Measurements from ENCODE around the gene TOMM5. TPM values are rescaled to one million over a fixed set of nuclear protein-coding genes. Genes with fewer than 3 reads are reported as not detected.

TOMM5 gene
- total RNA-seq, result 49.0 TPM

DNA sequence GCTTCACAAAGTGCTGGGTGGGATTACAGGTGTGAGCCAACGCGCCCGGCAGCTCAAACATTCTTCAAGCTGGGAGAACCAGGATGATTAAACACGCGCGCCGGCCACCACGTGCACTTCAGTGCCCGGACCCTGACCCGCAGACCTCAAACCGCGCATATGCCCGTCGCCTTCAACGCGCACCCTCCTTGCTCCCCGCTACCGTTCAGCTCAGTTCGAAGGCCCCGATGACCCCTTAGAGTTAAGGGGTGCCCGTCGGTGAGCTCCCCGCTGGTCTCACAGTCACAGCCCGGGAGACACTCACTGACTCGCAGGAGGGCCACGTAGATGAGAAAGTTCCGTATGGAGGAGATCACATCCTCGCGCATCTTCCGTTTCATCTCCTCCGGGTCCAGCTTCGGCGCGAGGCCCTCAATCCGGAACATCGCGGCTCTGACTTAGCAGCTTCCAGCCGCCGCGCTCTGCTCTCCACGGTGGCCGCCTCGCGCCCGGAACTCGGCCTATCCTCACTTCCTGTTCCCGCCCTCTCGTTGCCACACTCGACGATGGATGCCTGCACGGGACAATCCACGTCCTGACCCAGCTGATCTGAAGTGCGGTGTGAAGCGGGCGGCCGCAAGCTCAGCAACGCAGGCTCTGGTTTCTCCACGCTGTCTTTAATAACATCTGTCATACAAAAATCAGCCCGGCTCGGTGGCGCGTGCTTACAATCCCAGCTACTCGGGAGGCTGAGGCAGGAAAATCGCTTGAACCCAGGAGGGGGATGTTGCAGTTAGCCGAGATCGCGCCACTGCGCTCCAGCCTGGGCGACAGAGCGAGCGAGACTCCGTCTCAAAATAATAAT is at the start of gene TOMM5:
Gene TOMM5, minus strand, starts transcription at position 490 of the 844 bp plus-strand sequence. Its CDS starts 65 bp downstream, at position 425.
- DNase-seq (ENCODE audit: low read depth in 2 of 3, low spot score in 2 of 3), result peak; percentile 78 to 95 (median 93)

- no peak for DNase-seq (ENCODE audit: low read depth in 2 of 3, low spot score in 2 of 3)
These were observed 48.9 kb upstream of the TOMM5 start for GRCh38 chr9:37641331-37641730.

- no peak for DNase-seq (ENCODE audit: low read depth in 2 of 3, low spot score in 2 of 3)
These were observed 47.8 kb upstream of the TOMM5 start for GRCh38 chr9:37640246-37640645.

GRCh38 chr9:37639841-37640240 is 47.4 kb upstream of the TOMM5 start:
- DNase-seq (ENCODE audit: low read depth in 2 of 3, low spot score in 2 of 3), result no peak

- DNase-seq (ENCODE audit: low read depth in 2 of 3, low spot score in 2 of 3), result no peak
These were observed 46.8 kb upstream of the TOMM5 start for GRCh38 chr9:37639109-37639762.

- DNase-seq (ENCODE audit: low read depth in 2 of 3, low spot score in 2 of 3), result no peak
These were observed 44.4 kb upstream of the TOMM5 start for GRCh38 chr9:37636511-37637448.

DNA sequence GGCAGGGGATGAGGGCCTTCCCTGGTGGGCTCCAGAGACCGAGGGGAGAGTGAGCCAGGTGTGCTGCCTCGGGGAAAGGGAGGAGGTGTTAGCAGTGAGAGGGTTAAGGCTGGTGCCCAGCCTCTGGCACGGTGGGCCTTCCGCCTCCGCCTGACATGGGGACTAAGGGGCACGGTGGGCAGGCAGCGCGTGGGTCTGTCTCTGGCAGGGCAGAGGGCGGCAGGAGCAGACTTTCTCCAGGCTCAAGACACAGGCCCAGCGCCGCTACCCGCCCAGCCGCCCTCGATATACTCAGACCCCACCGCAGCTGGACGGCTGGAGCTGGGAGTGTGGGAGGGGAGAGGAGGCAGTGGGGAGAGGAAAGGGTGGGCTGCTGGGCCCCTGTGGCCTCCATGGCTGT is 43.4 kb upstream of the TOMM5 start:
- no peak for DNase-seq (ENCODE audit: low read depth in 2 of 3, low spot score in 2 of 3)

DNA sequence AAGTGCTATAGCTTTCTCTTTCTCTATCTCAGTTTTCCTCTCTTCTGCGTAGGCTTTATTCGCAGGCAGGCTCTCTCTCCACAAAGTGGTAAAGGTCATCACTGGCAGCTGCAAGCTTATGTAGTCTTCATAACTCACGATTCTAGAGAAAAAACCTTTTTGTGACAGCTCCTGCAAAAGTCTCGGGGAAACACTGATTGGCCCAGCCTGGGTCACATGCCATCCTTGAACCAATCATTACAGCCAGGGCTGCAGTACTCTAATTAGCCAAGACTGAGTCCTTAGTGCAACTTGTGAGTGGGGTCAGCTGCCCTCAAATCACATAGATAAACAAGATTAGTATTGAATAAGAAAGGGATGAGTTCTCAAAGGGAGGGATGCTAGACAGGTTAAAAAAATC is 40.1 kb upstream of the TOMM5 start:
- no peak for DNase-seq (ENCODE audit: low read depth in 2 of 3, low spot score in 2 of 3)

DNA sequence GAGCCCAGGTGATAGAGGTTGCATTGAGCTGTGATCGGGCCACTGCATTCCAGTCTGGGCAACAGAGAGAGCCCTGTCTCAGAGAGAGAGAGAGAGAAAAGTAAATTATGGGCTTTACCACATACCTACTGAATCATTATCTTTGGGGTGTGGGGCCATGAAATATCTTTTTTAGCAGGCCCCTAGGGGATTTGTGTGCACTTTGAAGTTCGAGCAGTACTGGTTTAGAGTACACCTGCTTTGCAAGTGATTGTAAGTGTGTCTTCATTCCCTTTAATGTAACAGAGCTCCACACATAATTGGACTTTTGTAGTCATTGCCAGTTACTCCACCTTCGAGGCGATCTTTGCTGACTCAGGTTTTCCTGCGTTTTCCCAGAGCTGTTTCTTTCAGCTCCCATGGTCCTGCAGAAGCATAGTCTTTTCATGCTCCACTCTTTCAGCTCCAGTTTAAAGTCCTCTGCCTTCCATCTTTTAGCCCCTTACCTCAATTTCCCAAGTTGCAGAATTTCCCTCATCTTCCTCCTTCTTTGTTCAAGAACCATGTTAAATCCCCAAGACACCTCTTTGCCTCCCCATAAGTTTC is 34.4 kb upstream of the TOMM5 start:
- DNase-seq (ENCODE audit: low read depth in 2 of 3, low spot score in 2 of 3), result no peak

DNA sequence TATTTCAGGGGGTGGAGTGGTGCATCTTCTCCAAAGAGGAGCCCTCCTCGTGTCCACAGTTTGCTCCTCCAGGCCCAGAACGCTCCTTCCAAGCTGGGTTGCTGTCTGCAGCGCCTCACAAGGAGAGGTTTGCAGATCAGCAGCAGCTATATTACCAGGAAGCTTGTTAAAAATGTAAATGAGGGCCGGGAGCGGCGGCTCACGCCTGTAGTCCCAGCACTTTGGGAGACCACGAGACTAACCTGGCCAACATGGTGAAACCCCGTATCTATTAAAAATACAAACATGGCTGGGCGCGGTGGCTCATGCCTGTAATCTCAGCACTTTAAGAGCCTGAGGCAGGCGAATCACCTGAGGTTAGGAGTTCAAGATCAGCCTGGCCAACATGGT is 33.4 kb upstream of the TOMM5 start:
- DNase-seq (ENCODE audit: low read depth in 2 of 3, low spot score in 2 of 3), result no peak

DNA sequence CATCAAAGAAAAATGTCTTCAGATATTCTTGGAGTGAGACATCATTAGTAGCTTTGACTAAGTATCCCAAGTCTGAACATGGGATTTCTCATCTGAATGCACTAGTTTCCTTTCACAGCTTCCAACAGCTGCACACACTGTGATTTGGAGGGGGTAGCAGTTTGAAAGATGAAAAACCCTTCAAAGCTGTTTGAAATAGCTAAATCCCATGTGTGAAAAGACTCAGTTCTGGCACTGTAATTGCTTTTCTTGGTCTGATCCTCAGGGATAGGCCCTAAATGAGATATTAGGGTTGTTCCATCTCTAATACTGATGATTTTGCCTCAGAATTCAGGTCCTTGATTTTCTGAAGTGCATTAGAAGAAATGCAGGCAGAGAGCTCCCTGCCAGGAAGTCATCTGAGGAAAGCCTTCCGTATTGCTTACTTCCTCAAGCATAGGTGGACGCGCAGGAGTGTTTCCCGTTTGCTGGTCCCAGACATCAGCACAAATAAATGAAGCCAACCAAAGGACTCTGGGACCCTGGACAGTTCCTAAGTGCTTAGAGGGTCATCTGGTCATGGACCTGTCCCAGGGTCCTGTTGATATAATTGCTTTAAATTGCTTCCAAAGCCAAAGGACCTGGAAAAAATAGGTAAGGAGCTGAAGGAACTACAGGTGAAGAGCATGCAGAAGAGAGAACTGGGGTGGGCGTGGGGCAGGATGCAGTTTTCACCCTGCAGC is 32.8 kb upstream of the TOMM5 start:
- DNase-seq (ENCODE audit: low read depth in 2 of 3, low spot score in 2 of 3), result no peak

DNA sequence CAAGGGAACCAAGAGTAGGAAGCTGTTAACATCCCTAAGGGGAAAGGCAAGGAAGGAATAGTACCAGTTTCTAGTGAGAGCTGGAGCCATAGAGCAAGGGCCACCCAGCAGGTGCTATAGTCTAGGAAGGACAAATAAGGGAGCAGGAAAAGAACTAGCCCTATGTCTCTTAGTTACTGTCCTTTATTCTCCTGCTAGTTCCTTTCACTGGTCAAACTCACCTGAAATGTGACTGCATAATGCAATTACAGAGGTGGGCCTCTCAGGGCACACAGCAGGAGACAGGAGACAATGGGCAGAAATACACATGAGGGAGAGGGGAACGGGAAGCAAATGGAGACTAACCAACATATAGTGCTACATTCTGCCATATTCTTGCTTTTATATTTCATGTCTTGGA is 31.7 kb upstream of the TOMM5 start:
- no peak for DNase-seq (ENCODE audit: low read depth in 2 of 3, low spot score in 2 of 3)

- no peak for DNase-seq (ENCODE audit: low read depth in 2 of 3, low spot score in 2 of 3)
These were observed 30.9 kb upstream of the TOMM5 start for GRCh38 chr9:37623267-37623666.

- DNase-seq (ENCODE audit: low read depth in 2 of 3, low spot score in 2 of 3), result no peak
These were observed 30.1 kb upstream of the TOMM5 start for GRCh38 chr9:37622462-37622861.

GRCh38 chr9:37621273-37622121 is 29.1 kb upstream of the TOMM5 start:
- DNase-seq (ENCODE audit: low read depth in 2 of 3, low spot score in 2 of 3), result peak in 2 of 3 donors; percentile 26 to 71

- no peak for DNase-seq (ENCODE audit: low read depth in 2 of 3, low spot score in 2 of 3)
These were observed 28.0 kb upstream of the TOMM5 start for GRCh38 chr9:37620396-37620795.

GRCh38 chr9:37619806-37620205 is 27.4 kb upstream of the TOMM5 start:
- no peak for DNase-seq (ENCODE audit: low read depth in 2 of 3, low spot score in 2 of 3)

DNA sequence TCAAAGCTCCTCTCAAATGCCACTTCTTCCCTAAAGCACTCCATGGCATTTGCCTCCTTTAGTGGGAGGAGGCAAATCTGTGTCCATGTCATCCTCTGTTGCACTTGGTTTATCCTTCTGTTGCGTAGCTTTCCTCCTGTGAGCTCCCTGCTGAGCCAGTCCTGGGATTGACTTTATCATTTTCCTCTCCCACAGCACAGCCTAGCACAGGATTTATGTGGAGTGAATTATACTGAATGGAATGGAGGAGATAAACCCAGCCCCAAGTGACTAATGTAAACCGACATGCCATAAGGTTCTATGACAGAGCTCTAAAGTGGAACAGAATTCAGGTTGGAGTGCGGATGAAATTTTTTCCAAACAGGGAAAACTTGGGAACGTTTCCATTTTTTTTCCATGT is 26.4 kb upstream of the TOMM5 start:
- DNase-seq (ENCODE audit: low read depth in 2 of 3, low spot score in 2 of 3), result no peak

GRCh38 chr9:37617832-37618231 is 25.4 kb upstream of the TOMM5 start:
- DNase-seq (ENCODE audit: low read depth in 2 of 3, low spot score in 2 of 3), result no peak
